DND-41 (cell line): Measurements from ENCODE around the gene ZNF296.

Experiments used
- EZH2 ChIP-seq: IDR thresholded peaks from 3 replicates; pipeline ENCODE4 v1.6.1; 2012; ENCODE audit warnings: borderline replicate concordance, low read depth, mild to moderate bottlenecking, moderate library complexity, low read length, inconsistent platforms; ENCODE audit not compliant: severe bottlenecking
- TF ChIP-seq, protein P1 (sequence below): IDR thresholded peaks from 2 replicates; pipeline ENCODE4 v1.5.1; 2012; ENCODE audit warnings: borderline replicate concordance, low read length, moderate library complexity, mild to moderate bottlenecking; ENCODE audit not compliant: poor library complexity, severe bottlenecking; ENCODE audit errors: extremely low read depth

DNA sequence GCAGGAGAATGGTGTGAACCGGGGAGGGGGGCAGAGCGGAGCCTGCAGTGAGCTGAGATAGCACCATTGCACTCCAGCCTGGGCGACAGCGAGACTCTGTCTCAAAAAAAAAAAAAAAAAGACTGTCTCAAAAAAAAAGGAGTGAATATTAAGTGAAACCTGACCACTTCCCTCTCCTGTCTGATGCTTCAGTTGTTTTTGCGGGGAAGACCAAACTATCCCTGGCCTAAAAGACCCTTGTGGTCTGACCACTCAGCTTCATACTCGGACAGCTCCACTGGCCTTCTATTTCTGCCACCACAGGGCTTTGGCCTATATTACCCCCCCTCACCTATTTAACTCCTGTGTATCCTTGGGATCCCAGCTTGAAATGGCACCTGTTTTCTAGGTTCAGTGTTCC lies 35.2 kb downstream of the ZNF296 start:
- TF ChIP-seq, protein P1, sequence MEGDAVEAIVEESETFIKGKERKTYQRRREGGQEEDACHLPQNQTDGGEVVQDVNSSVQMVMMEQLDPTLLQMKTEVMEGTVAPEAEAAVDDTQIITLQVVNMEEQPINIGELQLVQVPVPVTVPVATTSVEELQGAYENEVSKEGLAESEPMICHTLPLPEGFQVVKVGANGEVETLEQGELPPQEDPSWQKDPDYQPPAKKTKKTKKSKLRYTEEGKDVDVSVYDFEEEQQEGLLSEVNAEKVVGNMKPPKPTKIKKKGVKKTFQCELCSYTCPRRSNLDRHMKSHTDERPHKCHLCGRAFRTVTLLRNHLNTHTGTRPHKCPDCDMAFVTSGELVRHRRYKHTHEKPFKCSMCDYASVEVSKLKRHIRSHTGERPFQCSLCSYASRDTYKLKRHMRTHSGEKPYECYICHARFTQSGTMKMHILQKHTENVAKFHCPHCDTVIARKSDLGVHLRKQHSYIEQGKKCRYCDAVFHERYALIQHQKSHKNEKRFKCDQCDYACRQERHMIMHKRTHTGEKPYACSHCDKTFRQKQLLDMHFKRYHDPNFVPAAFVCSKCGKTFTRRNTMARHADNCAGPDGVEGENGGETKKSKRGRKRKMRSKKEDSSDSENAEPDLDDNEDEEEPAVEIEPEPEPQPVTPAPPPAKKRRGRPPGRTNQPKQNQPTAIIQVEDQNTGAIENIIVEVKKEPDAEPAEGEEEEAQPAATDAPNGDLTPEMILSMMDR: no peak
- TF ChIP-seq EZH2: no peak
